ENCODE data around the gene PINK1. TPM values are rescaled to one million over a fixed set of nuclear protein-coding genes. Genes with fewer than 3 reads are reported as not detected.

PINK1 gene
- total RNA-seq, 2 donors from 2014 or later, result 173 to 174 TPM

DNA sequence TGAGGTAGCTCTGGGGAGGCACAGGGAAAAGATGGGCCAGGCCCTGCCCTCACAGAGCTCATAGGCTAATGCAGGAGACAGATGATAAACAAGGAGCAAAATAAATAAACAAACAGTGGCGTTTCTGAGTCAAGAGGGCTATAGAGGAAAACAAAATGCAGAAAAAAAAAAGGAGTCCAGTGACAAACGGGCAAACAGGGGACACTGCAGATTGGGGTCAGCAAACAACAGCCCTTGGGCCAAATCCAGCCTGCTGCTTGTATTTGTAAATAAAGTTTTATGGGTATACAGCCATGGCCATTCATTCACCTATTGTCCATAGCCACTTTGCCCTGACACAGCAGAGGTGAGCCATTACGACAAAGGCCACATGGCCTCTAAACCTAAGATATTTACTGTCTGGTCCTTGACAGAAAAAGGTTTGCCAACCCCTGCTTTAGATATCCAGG, 19.1 kb upstream of the PINK1 start:
- Histone ChIP-seq H3K27me3 (no peaks in the 10 kb centered on the region), H3K9me3 (no peaks in the 10 kb centered on the region), H3K4me3 (no peak overlapping the region), H3K4me1 (peaks cover 0 to 22% of the 10 kb centered on the region in 2 donors), H3K27ac (peak overlapping the region; percentile 49 to 85), H3K36me3 (no peaks in the 10 kb centered on the region)
- DNase-seq (ENCODE audit: low spot score), result no peak
- TF ChIP-seq, protein P1, sequence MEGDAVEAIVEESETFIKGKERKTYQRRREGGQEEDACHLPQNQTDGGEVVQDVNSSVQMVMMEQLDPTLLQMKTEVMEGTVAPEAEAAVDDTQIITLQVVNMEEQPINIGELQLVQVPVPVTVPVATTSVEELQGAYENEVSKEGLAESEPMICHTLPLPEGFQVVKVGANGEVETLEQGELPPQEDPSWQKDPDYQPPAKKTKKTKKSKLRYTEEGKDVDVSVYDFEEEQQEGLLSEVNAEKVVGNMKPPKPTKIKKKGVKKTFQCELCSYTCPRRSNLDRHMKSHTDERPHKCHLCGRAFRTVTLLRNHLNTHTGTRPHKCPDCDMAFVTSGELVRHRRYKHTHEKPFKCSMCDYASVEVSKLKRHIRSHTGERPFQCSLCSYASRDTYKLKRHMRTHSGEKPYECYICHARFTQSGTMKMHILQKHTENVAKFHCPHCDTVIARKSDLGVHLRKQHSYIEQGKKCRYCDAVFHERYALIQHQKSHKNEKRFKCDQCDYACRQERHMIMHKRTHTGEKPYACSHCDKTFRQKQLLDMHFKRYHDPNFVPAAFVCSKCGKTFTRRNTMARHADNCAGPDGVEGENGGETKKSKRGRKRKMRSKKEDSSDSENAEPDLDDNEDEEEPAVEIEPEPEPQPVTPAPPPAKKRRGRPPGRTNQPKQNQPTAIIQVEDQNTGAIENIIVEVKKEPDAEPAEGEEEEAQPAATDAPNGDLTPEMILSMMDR (IDR thresholded peaks at IDR 0.05), result no peak

DNA sequence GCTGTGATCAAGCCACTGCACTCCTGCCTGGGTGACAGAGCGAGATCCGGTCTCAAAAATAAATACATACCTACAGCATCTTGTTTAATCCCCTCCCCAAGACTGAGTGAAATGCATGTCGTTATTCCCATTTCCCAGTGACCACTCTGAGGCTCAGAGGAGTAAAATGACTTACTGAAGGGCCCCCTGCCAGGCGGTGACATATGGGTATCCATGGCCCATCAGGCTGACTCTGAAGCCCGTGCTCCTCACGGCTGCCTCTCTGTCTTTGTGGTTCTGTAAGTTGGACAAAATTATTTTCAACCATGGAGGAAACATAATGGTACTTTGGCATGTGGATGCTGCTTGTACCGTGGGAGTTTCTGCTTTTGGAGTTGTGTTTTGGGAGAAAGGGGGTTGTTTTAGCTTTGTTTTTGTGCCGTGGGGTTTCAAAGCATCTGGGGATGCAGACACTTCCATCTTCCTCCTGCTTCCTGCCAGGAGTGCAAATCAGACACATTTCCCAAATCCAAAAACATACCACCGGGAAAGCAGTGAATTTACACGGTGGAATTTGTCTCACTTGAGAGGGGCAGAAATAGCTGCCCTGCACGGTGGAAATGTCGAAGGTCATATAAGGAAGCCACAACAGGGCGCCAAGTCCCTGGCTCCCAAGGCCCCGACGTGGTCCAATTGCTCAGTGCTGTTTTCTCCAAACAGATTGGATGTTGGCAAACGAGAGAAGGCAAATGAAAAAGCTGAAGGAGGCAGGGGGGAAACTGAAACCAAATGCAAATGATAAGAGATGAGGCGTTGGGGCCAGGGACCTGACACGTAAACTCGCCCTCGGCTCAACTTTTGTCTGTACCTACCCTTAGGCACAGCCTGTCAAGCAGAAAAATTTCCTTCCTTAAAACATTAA, 17.1 kb upstream of the PINK1 start:
- Histone ChIP-seq H3K9me3 (no peaks in the 10 kb centered on the region), H3K27ac (peak overlapping the region; percentile 20 to 59), H3K4me3 (no peak overlapping the region), H3K36me3 (no peaks in the 10 kb centered on the region), H3K27me3 (no peaks in the 10 kb centered on the region), H3K4me1 (peaks cover 0 to 22% of the 10 kb centered on the region in 2 donors)
- TF ChIP-seq, protein P1 (IDR thresholded peaks at IDR 0.05), result no peak
- peak; percentile 66 for DNase-seq (ENCODE audit: low spot score)

DNA sequence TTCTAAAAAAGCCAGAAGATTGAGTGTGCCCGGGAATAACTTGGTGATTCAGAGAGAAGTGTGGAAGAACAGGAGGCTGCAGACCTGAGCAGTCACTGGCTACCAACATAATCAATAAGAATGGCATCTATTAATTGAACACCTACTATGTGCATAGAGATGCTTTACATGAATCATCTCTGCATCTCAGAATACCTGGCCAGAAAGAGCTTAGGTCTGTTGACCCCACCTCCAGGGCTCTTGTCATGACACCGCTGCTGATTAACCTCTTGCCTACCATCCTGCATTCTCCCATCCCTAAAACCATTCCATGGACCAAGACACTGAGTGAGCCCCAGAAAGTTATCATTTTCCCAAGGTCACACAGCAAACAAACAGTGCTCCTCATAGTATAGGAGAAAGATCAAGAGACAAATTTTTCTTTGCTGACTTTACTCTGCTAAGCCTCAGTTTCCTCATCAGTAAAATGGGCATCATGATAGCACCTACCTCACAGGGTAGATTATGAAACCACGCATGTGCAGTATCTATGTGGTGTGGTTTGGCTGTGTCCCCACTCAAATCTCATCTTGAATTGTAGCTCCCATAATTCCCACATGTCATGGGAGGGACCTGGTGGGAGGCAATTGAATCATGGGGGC, 16.3 kb upstream of the PINK1 start:
- Histone ChIP-seq H3K4me1 (peaks cover 0 to 22% of the 10 kb centered on the region in 2 donors), H3K27ac (peak overlapping the region in 1 of 2 donors; percentile 59), H3K4me3 (no peak overlapping the region), H3K9me3 (no peaks in the 10 kb centered on the region), H3K36me3 (no peaks in the 10 kb centered on the region), H3K27me3 (no peaks in the 10 kb centered on the region)
- TF ChIP-seq, protein P1 (IDR thresholded peaks at IDR 0.05), result no peak
- DNase-seq (ENCODE audit: low spot score), result no peak

DNA sequence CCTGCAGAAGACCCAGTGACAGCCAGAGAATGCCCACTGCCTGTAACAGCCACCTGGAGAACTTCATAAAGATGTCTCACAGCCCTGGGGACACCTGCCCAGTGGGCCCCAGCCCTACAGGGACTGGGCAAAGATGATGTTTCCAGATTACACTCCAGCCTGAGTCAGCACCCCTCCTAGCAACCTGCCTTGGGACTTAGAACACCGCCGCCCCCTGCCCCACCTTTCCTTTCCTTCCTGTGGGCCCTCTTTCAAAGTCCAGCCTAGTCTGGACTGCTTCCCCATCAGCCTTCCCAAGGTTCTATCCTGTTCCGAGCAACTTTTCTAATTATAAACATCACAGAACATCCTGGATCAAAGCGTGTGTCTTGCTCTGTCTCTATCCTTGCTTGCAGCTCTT, 14.7 kb upstream of the PINK1 start:
- H3K9me3 ChIP-seq, result no peaks in the 10 kb centered on the region
- H3K27me3 ChIP-seq, result no peaks in the 10 kb centered on the region
- H3K4me1 ChIP-seq, result peaks cover 0 to 17% of the 10 kb centered on the region in 2 donors
- H3K27ac ChIP-seq, result no peak overlapping the region
- TF ChIP-seq, protein P1 (IDR thresholded peaks at IDR 0.05), result no peak
- no peak for DNase-seq (ENCODE audit: low spot score)
- H3K4me3 ChIP-seq, result no peak overlapping the region
- no peaks in the 10 kb centered on the region for H3K36me3 ChIP-seq

DNA sequence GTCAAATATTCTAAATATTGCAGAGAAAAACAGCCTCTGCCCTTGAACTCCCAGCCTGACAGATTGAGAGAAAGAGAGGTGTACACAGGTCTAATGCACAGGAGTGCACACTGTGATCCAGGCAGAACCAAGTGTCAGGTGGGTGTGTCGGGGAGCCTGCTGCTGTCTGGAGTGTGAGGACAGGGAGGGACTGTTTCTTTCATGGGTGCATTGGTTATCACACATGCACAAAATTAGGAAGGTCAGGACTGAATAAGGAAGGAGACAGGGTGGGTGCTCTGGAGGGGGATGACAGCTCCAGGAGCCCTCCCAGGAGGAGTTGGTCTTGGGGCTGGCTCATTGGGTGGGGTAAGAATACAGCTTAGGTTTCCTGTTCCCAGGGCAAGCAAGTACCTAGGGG, 13.3 kb upstream of the PINK1 start:
- TF ChIP-seq, protein P1 (IDR thresholded peaks at IDR 0.05), result no peak
- H3K36me3 ChIP-seq, result no peaks in the 10 kb centered on the region
- peaks cover 0 to 9% of the 10 kb centered on the region in 2 donors for H3K4me1 ChIP-seq
- no peaks in the 10 kb centered on the region for H3K9me3 ChIP-seq
- DNase-seq (ENCODE audit: low spot score), result no peak
- no peak overlapping the region for H3K27ac ChIP-seq
- no peaks in the 10 kb centered on the region for H3K27me3 ChIP-seq
- H3K4me3 ChIP-seq, result no peak overlapping the region
